Spinal cord (tissue), 10 donors: ENCODE data around the gene NMRAL1. TPM values are rescaled to one million over a fixed set of nuclear protein-coding genes. Genes with fewer than 3 reads are reported as not detected.

Experiments
- DNase-seq, 6 donors: peaks; one replicate each; pipeline versions ENCODE4 v3.0.0 to v3.0.0-alpha.2; 2013 to 2015; ENCODE audit warnings: low spot score in 6 of 6, low read depth in 4 of 6
- H3K27ac ChIP-seq: one replicate; pipeline ENCODE4 v1.5.1; 2013; ENCODE audit warnings: low read depth, low read length, control low read depth
- H3K27me3 ChIP-seq: one replicate; pipeline ENCODE4 v1.6.1; 2013; ENCODE audit warnings: low read length; ENCODE audit not compliant: control insufficient read depth, insufficient read depth
- H3K36me3 ChIP-seq: one replicate; pipeline ENCODE4 v1.6.1; 2013; ENCODE audit warnings: low read length; ENCODE audit not compliant: control insufficient read depth, insufficient read depth
- H3K4me1 ChIP-seq: one replicate; pipeline ENCODE4 v1.6.1; 2013; ENCODE audit warnings: low read length; ENCODE audit not compliant: control insufficient read depth, insufficient read depth
- H3K4me3 ChIP-seq: one replicate; pipeline ENCODE4 v1.5.1; 2013; ENCODE audit warnings: low read depth, low read length, control low read depth
- H3K9me3 ChIP-seq: one replicate; pipeline ENCODE4 v1.6.1; 2013; ENCODE audit warnings: low read length; ENCODE audit not compliant: control insufficient read depth, insufficient read depth
- WGBS: methylation state at CpG from one replicate; pipeline ENCODE4 v1.1.5; 2013; ENCODE audit warnings: missing lambda C conversion rate; ENCODE audit not compliant: insufficient coverage; 5-methylcytosine and 5-hydroxymethylcytosine counted together
- polyA plus RNA-seq, 2 donors: library from polyadenylated mRNA; unstranded; fragments of 120-200 nt; gene quantifications; one replicate each; pipeline ENCODE4 v1.2.1, GENCODE V29; 2013; ENCODE audit not compliant: insufficient read length in 2 of 2
- total RNA-seq, 2 donors: library from RNA; depleted of rRNA in 1 of 2; stranded (reverse); fragments of 120-200 nt in 1 of 2; fragments of >200 nt in 1 of 2; gene quantifications; one replicate each; pipeline versions ENCODE4 v1.2.3 to v1.2.4, GENCODE V29; 2013 to 2014
- donor health status: healthy.

NMRAL1 gene
- total and polyA plus RNA-seq, 4 donors, result 28.6 to 60.8 (median 52.6) TPM

GRCh38 chr16:4506450-4506849 lies 32.0 kb upstream of the NMRAL1 start:
- no peaks in the 10 kb centered on the region for H3K27me3 ChIP-seq
- H3K27ac ChIP-seq, result no peak overlapping the region
- H3K9me3 ChIP-seq, result no peaks in the 10 kb centered on the region
- peaks cover 53% of the 10 kb centered on the region for H3K36me3 ChIP-seq
- 0% methylated on average over 3 of the region's 3 CpGs for WGBS
- peak; percentile 46 to 92 (median 65) for DNase-seq
- peaks cover 20% of the 10 kb centered on the region for H3K4me1 ChIP-seq
- H3K4me3 ChIP-seq, result no peak overlapping the region

- WGBS, result 83% methylated on average over 9 of the region's 13 CpGs
- H3K36me3 ChIP-seq, result peaks cover 44% of the 10 kb centered on the region
- peaks cover 14% of the 10 kb centered on the region for H3K4me1 ChIP-seq
- H3K27me3 ChIP-seq, result no peaks in the 10 kb centered on the region
- DNase-seq, result no peak
- no peak overlapping the region for H3K4me3 ChIP-seq
- no peaks in the 10 kb centered on the region for H3K9me3 ChIP-seq
- no peak overlapping the region for H3K27ac ChIP-seq
Observed at GRCh38 chr16:4505356-4506147, 31.1 kb upstream of the NMRAL1 start.

GRCh38 chr16:4501071-4501478 lies 26.6 kb upstream of the NMRAL1 start:
- Histone ChIP-seq H3K27ac (no peak overlapping the region), H3K27me3 (no peaks in the 10 kb centered on the region), H3K36me3 (peaks cover 8% of the 10 kb centered on the region), H3K4me1 (peaks cover 19% of the 10 kb centered on the region), H3K4me3 (no peak overlapping the region), H3K9me3 (no peaks in the 10 kb centered on the region)
- peak in 1 of 6 donors; percentile 44 for DNase-seq
- 46% methylated on average over 2 of the region's 5 CpGs for WGBS

GRCh38 chr16:4500272-4500671 lies 25.8 kb upstream of the NMRAL1 start:
- Histone ChIP-seq H3K27ac (no peak overlapping the region), H3K4me1 (peaks cover 19% of the 10 kb centered on the region), H3K9me3 (no peaks in the 10 kb centered on the region), H3K4me3 (no peak overlapping the region), H3K36me3 (peaks cover 4% of the 10 kb centered on the region), H3K27me3 (no peaks in the 10 kb centered on the region)
- WGBS, result 64% methylated on average over 3 of the region's 3 CpGs
- no peak for DNase-seq

- Histone ChIP-seq H3K9me3 (no peaks in the 10 kb centered on the region), H3K27ac (no peak overlapping the region), H3K36me3 (peaks cover 4% of the 10 kb centered on the region), H3K4me1 (peaks cover 19% of the 10 kb centered on the region), H3K27me3 (no peaks in the 10 kb centered on the region), H3K4me3 (no peak overlapping the region)
- no CpG with 5 or more reads among the region's 4 CpGs for WGBS
- no peak for DNase-seq
Observed at GRCh38 chr16:4499196-4499555, 24.8 kb upstream of the NMRAL1 start.

GRCh38 chr16:4498546-4499195 lies 24.2 kb upstream of the NMRAL1 start:
- H3K4me1 ChIP-seq, result peaks cover 15% of the 10 kb centered on the region
- no peak for DNase-seq
- H3K4me3 ChIP-seq, result no peak overlapping the region
- peaks cover 4% of the 10 kb centered on the region for H3K36me3 ChIP-seq
- no peak overlapping the region for H3K27ac ChIP-seq
- WGBS, result 74% methylated on average over 7 of the region's 8 CpGs
- no peaks in the 10 kb centered on the region for H3K27me3 ChIP-seq
- H3K9me3 ChIP-seq, result no peaks in the 10 kb centered on the region

- peaks cover 5% of the 10 kb centered on the region for H3K4me1 ChIP-seq
- WGBS, result 100% methylated on average over 1 of the region's 4 CpGs
- H3K9me3 ChIP-seq, result no peaks in the 10 kb centered on the region
- no peak overlapping the region for H3K4me3 ChIP-seq
- no peak for DNase-seq
- H3K36me3 ChIP-seq, result peaks cover 4% of the 10 kb centered on the region
- H3K27ac ChIP-seq, result no peak overlapping the region
- H3K27me3 ChIP-seq, result no peaks in the 10 kb centered on the region
Observed at GRCh38 chr16:4496305-4496704, 21.9 kb upstream of the NMRAL1 start.

GRCh38 chr16:4495766-4496165 lies 21.3 kb upstream of the NMRAL1 start:
- H3K27ac ChIP-seq, result no peak overlapping the region
- H3K4me1 ChIP-seq, result peaks cover 5% of the 10 kb centered on the region
- DNase-seq, result no peak
- H3K4me3 ChIP-seq, result no peak overlapping the region
- H3K36me3 ChIP-seq, result peaks cover 4% of the 10 kb centered on the region
- no peaks in the 10 kb centered on the region for H3K27me3 ChIP-seq
- no CpG with 5 or more reads among the region's 2 CpGs for WGBS
- H3K9me3 ChIP-seq, result no peaks in the 10 kb centered on the region

GRCh38 chr16:4494746-4495490 lies 20.5 kb upstream of the NMRAL1 start:
- Histone ChIP-seq H3K27me3 (no peaks in the 10 kb centered on the region), H3K36me3 (peaks cover 4% of the 10 kb centered on the region), H3K27ac (no peak overlapping the region), H3K4me1 (peaks cover under 1% of the 10 kb centered on the region), H3K9me3 (no peaks in the 10 kb centered on the region), H3K4me3 (no peak overlapping the region)
- WGBS, result 100% methylated on average over 2 of the region's 6 CpGs
- no peak for DNase-seq
